Measurements from ENCODE around the gene PAX9. TPM values are rescaled to one million over a fixed set of nuclear protein-coding genes. Genes with fewer than 3 reads are reported as not detected.

PAX9 gene
- total and polyA plus RNA-seq, 2 of the 13 experiments (the other 11 are each of a cell fraction or from before 2014, with no cell fraction given), result 0.03 TPM; not detected in 1

GRCh38 chr14:36723530-36723929, 61.9 kb downstream of the PAX9 start (continued):
- no peak for TF ChIP-seq HOXA3 (CRISPR knock-in tag; IDR thresholded peaks at IDR 0.05)
- no peak for TF ChIP-seq IKZF4 (CRISPR knock-in tag; IDR thresholded peaks at IDR 0.05; ENCODE audit: borderline replicate concordance, low read depth, not compliant biosample characterization)
- no peak for TF ChIP-seq KIAA2018 (CRISPR knock-in tag; IDR thresholded peaks at IDR 0.05; ENCODE audit: borderline replicate concordance)
- TF ChIP-seq ZSCAN21 (CRISPR knock-in tag; IDR thresholded peaks at IDR 0.05; ENCODE audit: borderline replicate concordance), result no peak
- TF ChIP-seq, protein P1, sequence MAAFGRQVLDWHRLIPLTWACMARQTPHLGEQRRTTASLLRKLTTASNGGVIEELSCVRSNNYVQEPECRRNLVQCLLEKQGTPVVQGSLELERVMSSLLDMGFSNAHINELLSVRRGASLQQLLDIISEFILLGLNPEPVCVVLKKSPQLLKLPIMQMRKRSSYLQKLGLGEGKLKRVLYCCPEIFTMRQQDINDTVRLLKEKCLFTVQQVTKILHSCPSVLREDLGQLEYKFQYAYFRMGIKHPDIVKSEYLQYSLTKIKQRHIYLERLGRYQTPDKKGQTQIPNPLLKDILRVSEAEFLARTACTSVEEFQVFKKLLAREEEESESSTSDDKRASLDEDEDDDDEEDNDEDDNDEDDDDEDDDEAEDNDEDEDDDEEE (CRISPR knock-in tag; IDR thresholded peaks at IDR 0.05), result no peak
- TF ChIP-seq RFX1 (IDR thresholded peaks at IDR 0.05), result no peak
- TF ChIP-seq ZNF790 (CRISPR knock-in tag; IDR thresholded peaks at IDR 0.05; ENCODE audit: borderline replicate concordance), result no peak
- TF ChIP-seq POLR2A (IDR thresholded peaks at IDR 0.05; ENCODE audit: insufficient read depth in 1 of 2, low read depth in 2 of 2, low read length in 2 of 2), result no peak
- TF ChIP-seq PITX1 (CRISPR knock-in tag; IDR thresholded peaks at IDR 0.05), result no peak

Measured in HepG2 (cell line).